Panc1 (cell line): ENCODE measurements around the gene GP9. TPM values are rescaled to one million over a fixed set of nuclear protein-coding genes. Genes with fewer than 3 reads are reported as not detected.

ENCODE experiments used
- ATAC-seq: fragments of 200-7000 bp; cut with Tn5 transposase; 2 replicates; pipeline ENCODE4 v1.9.1; 2020; ENCODE audit warnings: mild to moderate bottlenecking, moderate library complexity
- BruUV-seq: library from RNA; stranded (reverse); fragments of 400-500 nt; replicated peaks from 2 replicates; lab custom pipeline; 2021; lab: Mats Ljungman, UMichigan
- CTCF ChIA-PET: fragments of 300-600 bp; sonication (Branson Sonifier 250); formaldehyde crosslinking; loops from one replicate; lab custom pipeline; 2022; ENCODE audit warnings: antibody characterized with exemption; lab: Charles Lee
- POLR2A ChIA-PET: fragments of 300-600 bp; sonication (Branson Sonifier 250); formaldehyde crosslinking; loops from one replicate; lab custom pipeline; 2022; ENCODE audit warnings: antibody characterized with exemption; lab: Charles Lee
- DNase-seq: peaks from one replicate; pipeline ENCODE4 v3.0.0-alpha.2; 2010; ENCODE audit warnings: low read depth, low spot score
- H3K27ac ChIP-seq: 2 replicates; pipeline ENCODE4 v1.5.1; 2011; ENCODE audit warnings: mild to moderate bottlenecking, low read length, inconsistent platforms
- H3K27me3 ChIP-seq: fragments of 200-500 bp; sonication (Bioruptor generic); 2 replicates; pipeline ENCODE4 v1.6.0; 2014; ENCODE audit warnings: low read length, inconsistent platforms; ENCODE audit not compliant: control insufficient read depth, insufficient read depth
- H3K36me3 ChIP-seq: fragments of 200-500 bp; sonication (Bioruptor generic); 2 replicates; pipeline ENCODE4 v1.5.1; 2014; ENCODE audit warnings: inconsistent platforms, mild to moderate bottlenecking, low read length, moderate library complexity; ENCODE audit not compliant: control insufficient read depth, insufficient read depth
- H3K4me1 ChIP-seq: 2 replicates; pipeline ENCODE4 v1.5.1; 2011; ENCODE audit warnings: inconsistent platforms, mild to moderate bottlenecking, low read length, moderate library complexity; ENCODE audit not compliant: control insufficient read depth, insufficient read depth
- H3K4me3 ChIP-seq, 2 experiments: 2 replicates each; pipeline ENCODE4 v1.5.1; 2011 to 2012; ENCODE audit warnings: low read depth in 2 of 2, low read length in 2 of 2, mild to moderate bottlenecking in 2 of 2, inconsistent platforms in 1 of 2, moderate library complexity in 1 of 2
- H3K9me3 ChIP-seq: fragments of 200-500 bp; sonication (Bioruptor generic); 2 replicates; pipeline ENCODE4 v1.5.1; 2014; ENCODE audit warnings: low read depth, mild to moderate bottlenecking, inconsistent platforms, low read length, moderate library complexity; ENCODE audit not compliant: control insufficient read depth, insufficient read depth
- POLR2AphosphoS5 ChIP-seq: IDR thresholded peaks from 2 replicates; pipeline ENCODE4 v1.6.1; 2012; ENCODE audit warnings: mild to moderate bottlenecking, low read depth, low read length, moderate library complexity
- REST ChIP-seq, 2 experiments: IDR thresholded peaks; 2 replicates each; pipeline ENCODE4 v1.6.1; 2011 to 2012; ENCODE audit warnings: low read depth in 2 of 2, control low read depth in 1 of 2, low read length in 1 of 2, mild to moderate bottlenecking in 1 of 2, moderate library complexity in 1 of 2; ENCODE audit not compliant: insufficient read depth in 1 of 2
- SIN3A ChIP-seq: IDR thresholded peaks from 2 replicates; pipeline ENCODE4 v1.6.1; 2012; ENCODE audit warnings: low read depth, mild to moderate bottlenecking, low read length, moderate library complexity, borderline replicate concordance; ENCODE audit not compliant: insufficient read depth
- TCF7L2 ChIP-seq: IDR thresholded peaks from 2 replicates; pipeline ENCODE4 v1.6.1; 2011; ENCODE audit warnings: mild to moderate bottlenecking, low read depth, low read length, inconsistent platforms
- in situ Hi-C: cut with HindIII; loops from 2 replicates; pipeline ENCODE4 v1.10.0; 2016; ENCODE audit warnings: low sequenced_read_pairs, low pct_unique_long_range_greater_than_20kb
- intact Hi-C: fragments of 100-400 bp; cut with micrococcal nuclease; formaldehyde crosslinking; loops from one replicate; pipeline ENCODE4 v1.10.0; 2022; ENCODE audit not compliant: unreplicated experiment
- total RNA-seq: library from RNA; stranded (reverse); gene quantifications from one replicate; pipeline ENCODE4 v1.2.1, GENCODE V29; 2021; ENCODE audit not compliant: unreplicated experiment
- TF ChIP-seq, protein P1 (sequence below): fragments of 450-650 bp; IDR thresholded peaks from 2 replicates; pipeline ENCODE4 v1.5.1; 2017; ENCODE audit warnings: mild to moderate bottlenecking

Gene GP9
- total RNA-seq, 1 experiment from 2014 or later: not detected

- no peak for DNase-seq
- ChIA-PET POLR2A (no interaction called here), CTCF (no interaction called here)
- Histone ChIP-seq H3K27me3 (no peaks in the 10 kb centered on the region), H3K36me3 (no peaks in the 10 kb centered on the region), H3K27ac (no peak overlapping the region), H3K4me3 (no peak overlapping the region), H3K4me1 (peaks cover 39% of the 10 kb centered on the region), H3K9me3 (no peaks in the 10 kb centered on the region)
- in situ Hi-C loops (no loop called here), intact Hi-C loops (no loop called here)
- no TSS peak for BruUV-seq
- TF ChIP-seq TCF7L2 (no peak), POLR2AphosphoS5 (no peak), SIN3A (no peak), REST (IDR thresholded peaks at IDR 0.05; ENCODE audit: insufficient read depth in 1 of 2, low read depth in 2 of 2, low read length in 1 of 2) (no peak)
- TF ChIP-seq, protein P1, sequence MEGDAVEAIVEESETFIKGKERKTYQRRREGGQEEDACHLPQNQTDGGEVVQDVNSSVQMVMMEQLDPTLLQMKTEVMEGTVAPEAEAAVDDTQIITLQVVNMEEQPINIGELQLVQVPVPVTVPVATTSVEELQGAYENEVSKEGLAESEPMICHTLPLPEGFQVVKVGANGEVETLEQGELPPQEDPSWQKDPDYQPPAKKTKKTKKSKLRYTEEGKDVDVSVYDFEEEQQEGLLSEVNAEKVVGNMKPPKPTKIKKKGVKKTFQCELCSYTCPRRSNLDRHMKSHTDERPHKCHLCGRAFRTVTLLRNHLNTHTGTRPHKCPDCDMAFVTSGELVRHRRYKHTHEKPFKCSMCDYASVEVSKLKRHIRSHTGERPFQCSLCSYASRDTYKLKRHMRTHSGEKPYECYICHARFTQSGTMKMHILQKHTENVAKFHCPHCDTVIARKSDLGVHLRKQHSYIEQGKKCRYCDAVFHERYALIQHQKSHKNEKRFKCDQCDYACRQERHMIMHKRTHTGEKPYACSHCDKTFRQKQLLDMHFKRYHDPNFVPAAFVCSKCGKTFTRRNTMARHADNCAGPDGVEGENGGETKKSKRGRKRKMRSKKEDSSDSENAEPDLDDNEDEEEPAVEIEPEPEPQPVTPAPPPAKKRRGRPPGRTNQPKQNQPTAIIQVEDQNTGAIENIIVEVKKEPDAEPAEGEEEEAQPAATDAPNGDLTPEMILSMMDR: no peak
- no peak for ATAC-seq
Measured at GRCh38 chr3:129057249-129057648, 3.3 kb upstream of the GP9 start.

DNA sequence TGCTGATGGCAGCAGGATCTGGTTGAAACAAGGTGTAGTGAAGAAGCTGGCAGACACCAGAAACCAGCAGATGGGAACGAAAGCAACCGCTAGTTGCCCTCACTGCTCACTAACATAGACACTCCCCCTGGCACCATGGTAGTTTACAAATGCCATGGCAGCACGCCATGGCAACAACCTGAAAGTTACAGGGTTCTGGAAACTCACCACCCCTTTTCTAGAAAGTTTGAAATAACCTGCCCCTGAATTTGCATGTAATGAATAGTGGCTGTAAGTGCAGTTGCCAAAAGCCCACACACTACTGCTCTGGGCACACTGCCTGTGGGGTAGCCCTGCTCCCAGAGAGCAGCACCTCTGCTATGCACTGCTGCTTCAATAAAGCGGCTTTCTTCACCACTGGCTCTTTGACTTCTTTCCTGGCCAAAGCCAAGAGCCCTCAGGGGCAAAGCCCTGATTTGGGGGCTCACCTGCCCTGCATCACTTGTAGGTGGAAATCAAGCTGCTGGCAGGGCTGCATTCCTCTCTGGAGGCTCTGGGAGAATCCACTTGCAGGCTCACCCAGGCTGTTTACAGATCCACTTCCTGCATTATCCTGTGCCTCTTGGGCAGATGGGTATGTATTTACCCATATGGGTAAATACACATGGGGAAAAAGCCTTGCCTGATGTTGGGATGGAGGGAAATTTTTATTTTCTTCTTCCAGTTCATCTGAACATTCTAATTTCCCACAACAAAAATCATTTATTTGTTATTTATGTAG lies 2.0 kb upstream of the GP9 start:
- intact Hi-C loops: no loop called here
- ChIA-PET CTCF (no interaction called here), POLR2A (no interaction called here)
- Histone ChIP-seq H3K9me3 (no peaks in the 10 kb centered on the region), H3K36me3 (no peaks in the 10 kb centered on the region), H3K27me3 (no peaks in the 10 kb centered on the region), H3K4me3 (no peak overlapping the region), H3K4me1 (peaks cover 29% of the 10 kb centered on the region), H3K27ac (no peak overlapping the region)
- in situ Hi-C loops: no loop called here
- no peak for DNase-seq
- ATAC-seq: no peak
- TF ChIP-seq REST (IDR thresholded peaks at IDR 0.05; ENCODE audit: insufficient read depth in 1 of 2, low read depth in 2 of 2, low read length in 1 of 2): no peak
- no peak for TF ChIP-seq SIN3A
- no peak for TF ChIP-seq POLR2AphosphoS5
- TF ChIP-seq, protein P1: no peak
- TF ChIP-seq TCF7L2: no peak
- no TSS peak for BruUV-seq
